ENCODE data around the gene FOXI1.

GRCh38 chr5:170081616-170082015 is 24.1 kb upstream of the FOXI1 start:
- TF ChIP-seq EZH2 (IDR thresholded peaks at IDR 0.05; ENCODE audit: insufficient read depth, poor library complexity, severe bottlenecking) (no peak), EZH2phosphoT487 (IDR thresholded peaks at IDR 0.05; ENCODE audit: insufficient read depth, low read depth) (no peak)
